Measurements from ENCODE around the gene TRIP11.

TRIP11 gene

GRCh38 chr14:91963465-91963864 is 76.4 kb downstream of the TRIP11 start:
- Histone ChIP-seq H3F3A (ENCODE audit: insufficient read depth, low read length) (no peaks in the 10 kb centered on the region), H3K27ac (ENCODE audit: low read depth, low read length, poor library complexity, severe bottlenecking) (no peak overlapping the region), H3K9me3 (ENCODE audit: low read length) (no peaks in the 10 kb centered on the region), H3K4me3 (ENCODE audit: low read depth, low read length, poor library complexity, severe bottlenecking) (no peak overlapping the region), H3K79me2 (ENCODE audit: insufficient read depth, low read length) (no peaks in the 10 kb centered on the region), H3K4me2 (ENCODE audit: low read length) (no peak overlapping the region), H3K36me3 (ENCODE audit: insufficient read depth, low read length) (peaks cover 9% of the 10 kb centered on the region; the same call in 1 of the 2 replicates), H3K4me1 (ENCODE audit: insufficient read depth, low read length, severe bottlenecking) (peaks cover 5% of the 10 kb centered on the region), H4K20me1 (ENCODE audit: insufficient read depth, low read length) (no peaks in the 10 kb centered on the region), H3K9me2 (ENCODE audit: low read depth, low read length) (no peaks in the 10 kb centered on the region), H2AFZ (ENCODE audit: low read length) (no peak overlapping the region), H3K9ac (ENCODE audit: low read length) (no peak overlapping the region), H3K27me3 (ENCODE audit: insufficient read depth, low read length) (no peaks in the 10 kb centered on the region)
- no peak for TF ChIP-seq CTCF (IDR thresholded peaks at IDR 0.05; ENCODE audit: low read length)
- no peak for TF ChIP-seq EZH2 (IDR thresholded peaks at IDR 0.05; ENCODE audit: borderline replicate concordance, low read length)

- no peak overlapping the region for H3K27ac ChIP-seq (ENCODE audit: low read depth, low read length, poor library complexity, severe bottlenecking)
- TF ChIP-seq CTCF (IDR thresholded peaks at IDR 0.05; ENCODE audit: low read length) (no peak), EZH2 (IDR thresholded peaks at IDR 0.05; ENCODE audit: borderline replicate concordance, low read length) (no peak)
- no peak overlapping the region for H2AFZ ChIP-seq (ENCODE audit: low read length)
These were observed 78.3 kb downstream of the TRIP11 start for GRCh38 chr14:91961297-91962220.

GRCh38 chr14:91957876-91958313 is 82.0 kb downstream of the TRIP11 start:
- H4K20me1 ChIP-seq (ENCODE audit: insufficient read depth, low read length) = no peaks in the 10 kb centered on the region
- H3F3A ChIP-seq (ENCODE audit: insufficient read depth, low read length) = no peaks in the 10 kb centered on the region
- no peak overlapping the region for H2AFZ ChIP-seq (ENCODE audit: low read length)
- H3K27ac ChIP-seq (ENCODE audit: low read depth, low read length, poor library complexity, severe bottlenecking) = no peak overlapping the region
- H3K27me3 ChIP-seq (ENCODE audit: insufficient read depth, low read length) = no peaks in the 10 kb centered on the region
- no peaks in the 10 kb centered on the region for H3K4me1 ChIP-seq (ENCODE audit: insufficient read depth, low read length, severe bottlenecking)
- H3K9me2 ChIP-seq (ENCODE audit: low read depth, low read length) = no peaks in the 10 kb centered on the region
- no peaks in the 10 kb centered on the region for H3K79me2 ChIP-seq (ENCODE audit: insufficient read depth, low read length)
- no peak overlapping the region for H3K9ac ChIP-seq (ENCODE audit: low read length)
- H3K36me3 ChIP-seq (ENCODE audit: insufficient read depth, low read length) = no peaks in the 10 kb centered on the region
- TF ChIP-seq CTCF (IDR thresholded peaks at IDR 0.05; ENCODE audit: low read length) (no peak), EZH2 (IDR thresholded peaks at IDR 0.05; ENCODE audit: borderline replicate concordance, low read length) (no peak)
- no peaks in the 10 kb centered on the region for H3K9me3 ChIP-seq (ENCODE audit: low read length)
- no peak overlapping the region for H3K4me2 ChIP-seq (ENCODE audit: low read length)
- H3K4me3 ChIP-seq (ENCODE audit: low read depth, low read length, poor library complexity, severe bottlenecking) = no peak overlapping the region

More at GRCh38 chr14:91961297-91962220, 78.3 kb downstream of the TRIP11 start:
- no peaks in the 10 kb centered on the region for H3K9me2 ChIP-seq (ENCODE audit: low read depth, low read length)
- H4K20me1 ChIP-seq (ENCODE audit: insufficient read depth, low read length) = no peaks in the 10 kb centered on the region
- no peaks in the 10 kb centered on the region for H3K36me3 ChIP-seq (ENCODE audit: insufficient read depth, low read length)
- H3F3A ChIP-seq (ENCODE audit: insufficient read depth, low read length) = no peaks in the 10 kb centered on the region
- H3K27me3 ChIP-seq (ENCODE audit: insufficient read depth, low read length) = no peaks in the 10 kb centered on the region
- H3K79me2 ChIP-seq (ENCODE audit: insufficient read depth, low read length) = no peaks in the 10 kb centered on the region
- H3K4me2 ChIP-seq (ENCODE audit: low read length) = no peak overlapping the region
- H3K4me3 ChIP-seq (ENCODE audit: low read depth, low read length, poor library complexity, severe bottlenecking) = no peak overlapping the region
- no peaks in the 10 kb centered on the region for H3K9me3 ChIP-seq (ENCODE audit: low read length)
- H3K4me1 ChIP-seq (ENCODE audit: insufficient read depth, low read length, severe bottlenecking) = no peaks in the 10 kb centered on the region
- no peak overlapping the region for H3K9ac ChIP-seq (ENCODE audit: low read length)
